Measurements from ENCODE around the gene HTRA2.

DNA sequence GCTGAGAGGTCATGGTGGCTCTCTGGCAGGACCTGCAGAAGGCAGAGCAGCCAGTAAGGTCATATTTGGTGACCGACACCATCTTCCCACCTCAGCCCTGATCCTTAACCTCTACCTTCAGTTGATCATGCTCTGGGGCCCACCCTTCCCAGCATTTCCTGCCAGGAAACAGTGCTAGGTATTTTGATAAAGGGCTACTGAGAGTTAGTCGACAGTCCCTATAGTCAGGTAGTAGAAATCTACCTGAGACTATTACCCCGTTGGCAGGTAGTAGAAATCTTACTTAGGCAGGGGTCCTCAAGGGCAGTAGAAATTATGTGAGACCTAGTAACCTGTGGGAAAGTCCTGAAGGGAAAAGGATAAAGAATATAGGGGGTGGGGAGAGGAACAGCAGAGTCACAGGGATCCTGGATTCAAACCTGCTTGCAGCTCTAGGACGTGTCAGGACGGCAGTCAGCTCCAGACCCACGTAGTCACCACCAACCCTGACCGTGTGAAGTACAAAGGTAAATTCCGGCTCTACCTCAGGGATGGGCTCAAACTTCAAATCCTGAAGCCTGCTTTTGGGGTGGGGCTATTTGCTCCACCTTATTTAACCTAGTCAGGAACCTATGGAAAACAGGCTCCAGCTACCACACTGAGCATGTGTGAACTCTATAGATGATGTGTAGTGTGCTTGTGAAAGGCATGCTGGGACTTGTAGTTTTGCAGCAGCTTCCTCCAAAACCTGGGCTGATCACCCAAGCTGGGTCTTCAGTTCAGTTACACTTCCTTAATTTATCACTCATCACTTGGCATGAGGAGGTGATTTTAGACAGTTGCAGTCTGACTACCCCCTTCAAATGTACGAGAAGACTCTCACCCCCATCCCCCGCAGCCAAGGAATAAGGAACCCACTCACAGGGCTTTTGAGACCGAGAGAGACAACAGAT lies 3.8 kb upstream of the HTRA2 start, which contains the start of gene DQX1:
- TF ChIP-seq, protein P1, sequence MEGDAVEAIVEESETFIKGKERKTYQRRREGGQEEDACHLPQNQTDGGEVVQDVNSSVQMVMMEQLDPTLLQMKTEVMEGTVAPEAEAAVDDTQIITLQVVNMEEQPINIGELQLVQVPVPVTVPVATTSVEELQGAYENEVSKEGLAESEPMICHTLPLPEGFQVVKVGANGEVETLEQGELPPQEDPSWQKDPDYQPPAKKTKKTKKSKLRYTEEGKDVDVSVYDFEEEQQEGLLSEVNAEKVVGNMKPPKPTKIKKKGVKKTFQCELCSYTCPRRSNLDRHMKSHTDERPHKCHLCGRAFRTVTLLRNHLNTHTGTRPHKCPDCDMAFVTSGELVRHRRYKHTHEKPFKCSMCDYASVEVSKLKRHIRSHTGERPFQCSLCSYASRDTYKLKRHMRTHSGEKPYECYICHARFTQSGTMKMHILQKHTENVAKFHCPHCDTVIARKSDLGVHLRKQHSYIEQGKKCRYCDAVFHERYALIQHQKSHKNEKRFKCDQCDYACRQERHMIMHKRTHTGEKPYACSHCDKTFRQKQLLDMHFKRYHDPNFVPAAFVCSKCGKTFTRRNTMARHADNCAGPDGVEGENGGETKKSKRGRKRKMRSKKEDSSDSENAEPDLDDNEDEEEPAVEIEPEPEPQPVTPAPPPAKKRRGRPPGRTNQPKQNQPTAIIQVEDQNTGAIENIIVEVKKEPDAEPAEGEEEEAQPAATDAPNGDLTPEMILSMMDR (IDR thresholded peaks at IDR 0.05), result no peak
- TF ChIP-seq ZFX (IDR thresholded peaks at IDR 0.05; ENCODE audit: borderline replicate concordance), result no peak
